Spleen (tissue), 7 donors: Measurements from ENCODE around the gene STAP2.

ENCODE experiments used
- POLR2A ChIP-seq, 3 donors: fragments of 450-650 bp; IDR thresholded peaks; one replicate each; pipeline ENCODE4 v1.5.1; 2017; ENCODE audit warnings: antibody characterized with exemption in 3 of 3, mild to moderate bottlenecking in 1 of 3
- POLR2AphosphoS5 ChIP-seq, 3 donors: sonication (generic); formaldehyde crosslinking; IDR thresholded peaks; one replicate each; pipeline ENCODE4 v1.5.1; 2017; ENCODE audit warnings: antibody characterized with exemption in 3 of 3
- TF ChIP-seq, protein P1 (sequence below), 11 experiments: fragments of 200-600 bp in 7 of 11; fragments of 450-650 bp in 4 of 11; sonication (generic) in 4 of 11; IDR thresholded peaks in 8 of 11; conservative IDR thresholded peaks in 3 of 11; 1 replicate in 7 of 11; 2 replicates in 4 of 11; pipeline versions ENCODE4 v1.4.0 to v1.8.0; 2016 to 2021; ENCODE audit warnings: antibody characterized with exemption in 11 of 11, inconsistent platforms in 4 of 11, mild to moderate bottlenecking in 1 of 11
- donor health status: DM: no; HTN: no; CAD: no; lungs with moderate emphysema.
- donor health status: DM: no; HTN: no; CAD: no.
- donor health status: DM: no; HTN: no; CAD: no.

DNA sequence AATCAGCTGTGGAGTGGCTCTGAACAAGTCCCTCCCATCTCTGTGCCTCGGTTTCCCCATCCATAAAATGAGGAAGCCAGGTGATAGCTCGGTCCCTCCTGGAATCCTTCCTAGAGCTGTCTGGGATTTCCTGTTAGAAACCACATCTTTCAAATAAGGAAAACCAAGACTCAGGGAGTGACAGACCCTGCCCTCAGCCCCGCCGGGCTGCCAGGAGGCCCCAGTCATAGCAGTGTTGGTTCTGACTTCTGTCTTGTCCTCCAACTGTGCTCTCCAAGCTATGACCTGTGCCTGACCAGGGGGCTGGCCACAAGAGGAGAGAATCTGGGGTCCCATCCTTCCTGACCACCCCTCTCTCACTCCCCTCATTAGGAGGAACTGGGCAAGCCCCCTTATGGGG lies 60.6 kb downstream of the STAP2 start:
- TF ChIP-seq, protein P1, sequence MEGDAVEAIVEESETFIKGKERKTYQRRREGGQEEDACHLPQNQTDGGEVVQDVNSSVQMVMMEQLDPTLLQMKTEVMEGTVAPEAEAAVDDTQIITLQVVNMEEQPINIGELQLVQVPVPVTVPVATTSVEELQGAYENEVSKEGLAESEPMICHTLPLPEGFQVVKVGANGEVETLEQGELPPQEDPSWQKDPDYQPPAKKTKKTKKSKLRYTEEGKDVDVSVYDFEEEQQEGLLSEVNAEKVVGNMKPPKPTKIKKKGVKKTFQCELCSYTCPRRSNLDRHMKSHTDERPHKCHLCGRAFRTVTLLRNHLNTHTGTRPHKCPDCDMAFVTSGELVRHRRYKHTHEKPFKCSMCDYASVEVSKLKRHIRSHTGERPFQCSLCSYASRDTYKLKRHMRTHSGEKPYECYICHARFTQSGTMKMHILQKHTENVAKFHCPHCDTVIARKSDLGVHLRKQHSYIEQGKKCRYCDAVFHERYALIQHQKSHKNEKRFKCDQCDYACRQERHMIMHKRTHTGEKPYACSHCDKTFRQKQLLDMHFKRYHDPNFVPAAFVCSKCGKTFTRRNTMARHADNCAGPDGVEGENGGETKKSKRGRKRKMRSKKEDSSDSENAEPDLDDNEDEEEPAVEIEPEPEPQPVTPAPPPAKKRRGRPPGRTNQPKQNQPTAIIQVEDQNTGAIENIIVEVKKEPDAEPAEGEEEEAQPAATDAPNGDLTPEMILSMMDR (IDR thresholded peaks at IDR 0.05 in 8 of 11, conservative IDR thresholded peaks at IDR 0.05 in 3 of 11) = no peak
- TF ChIP-seq POLR2A (IDR thresholded peaks at IDR 0.05) = no peak
- TF ChIP-seq POLR2AphosphoS5 (IDR thresholded peaks at IDR 0.05) = no peak
